IPS-18c (cell line): Measurements from ENCODE around the gene TACC2.
"Not testable (repeated sequence)": the region's sequence is repeated elsewhere in the genome, so short reads cannot be mapped to it uniquely, and the experiment has no call there.

ENCODE experiments used
- H3K4me3 ChIP-seq: 2 replicates; pipeline ENCODE4 v1.7.0; 2013; ENCODE audit warnings: low read depth, mild to moderate bottlenecking, low read length, moderate library complexity; ENCODE audit not compliant: insufficient read depth
- H3K9me3 ChIP-seq: one replicate; pipeline ENCODE4 v1.6.1; 2013; ENCODE audit warnings: mild to moderate bottlenecking, low read length, moderate library complexity; ENCODE audit not compliant: control insufficient read depth, insufficient read depth

The TACC2 gene

DNA sequence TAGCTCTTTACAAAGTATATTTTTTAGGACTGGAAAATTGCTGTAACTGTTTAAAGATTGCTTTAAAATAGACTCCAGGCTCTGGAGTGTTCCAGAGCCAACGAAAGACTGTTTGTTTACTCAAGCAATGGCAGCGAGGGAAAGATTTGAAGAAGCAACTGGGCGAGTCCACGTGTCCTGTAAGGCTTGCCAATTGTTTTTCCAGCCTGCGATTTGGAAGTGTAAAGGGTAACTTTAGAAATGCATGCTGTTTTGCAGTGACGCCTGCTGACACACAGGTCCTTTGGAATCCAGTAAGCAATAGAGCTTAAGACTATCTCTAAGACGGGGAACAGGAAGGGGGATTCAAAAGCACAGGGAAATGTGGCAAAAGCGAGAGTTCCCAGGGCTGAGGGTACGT is 55.8 kb downstream of the TACC2 start:
- no peak overlapping the region for H3K4me3 ChIP-seq
- H3K9me3 ChIP-seq, result no peaks in the 10 kb centered on the region

DNA sequence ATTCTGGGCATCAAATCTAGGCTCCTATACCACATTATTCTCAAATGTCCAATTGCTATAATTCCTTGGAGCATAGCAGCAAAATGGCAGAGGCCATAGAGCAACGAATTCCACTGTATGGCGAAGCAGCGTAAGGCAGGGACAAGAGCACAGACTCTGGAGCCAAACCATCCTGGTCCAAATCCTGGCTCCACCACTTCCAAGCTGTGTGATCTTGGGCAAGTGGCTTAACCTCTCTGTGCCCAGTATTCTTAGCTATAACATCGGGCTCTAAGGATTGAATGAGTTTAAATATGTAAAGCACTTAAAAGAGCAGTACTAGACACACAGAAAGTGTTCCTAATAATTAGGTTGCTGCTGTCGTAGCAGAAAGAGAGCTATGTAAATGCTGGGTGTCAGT is 56.2 kb downstream of the TACC2 start:
- Histone ChIP-seq H3K9me3 (no peaks in the 10 kb centered on the region), H3K4me3 (no peak overlapping the region)

GRCh38 chr10:122047560-122047959 is 58.6 kb downstream of the TACC2 start:
- H3K4me3 ChIP-seq, result no peak overlapping the region

GRCh38 chr10:122049076-122049475 is 60.1 kb downstream of the TACC2 start:
- Histone ChIP-seq H3K9me3 (no peaks in the 10 kb centered on the region), H3K4me3 (no peak overlapping the region)

More at GRCh38 chr10:122047560-122047959, 58.6 kb downstream of the TACC2 start:
- no peaks in the 10 kb centered on the region for H3K9me3 ChIP-seq

DNA sequence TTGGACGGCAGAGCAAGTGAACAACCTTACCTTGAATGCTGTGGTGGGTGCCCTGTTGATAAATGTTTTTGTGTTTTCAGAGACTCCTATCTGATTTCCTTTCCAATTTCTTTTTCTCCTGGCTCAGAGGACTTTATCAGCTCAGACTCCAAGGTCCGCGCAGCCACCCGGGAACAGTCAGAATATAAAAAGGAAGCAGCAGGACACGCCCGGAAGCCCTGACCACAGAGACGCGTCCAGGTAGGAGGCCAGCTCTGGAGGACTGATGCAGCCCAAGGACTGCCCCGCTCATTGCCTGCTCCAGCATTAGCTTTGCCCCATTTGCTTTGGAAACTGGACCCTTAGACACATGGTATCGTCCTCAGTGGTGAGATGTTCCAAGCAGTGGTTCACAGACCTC is 61.3 kb downstream of the TACC2 start:
- H3K4me3 ChIP-seq, result no peak overlapping the region
- H3K9me3 ChIP-seq, result no peaks in the 10 kb centered on the region

DNA sequence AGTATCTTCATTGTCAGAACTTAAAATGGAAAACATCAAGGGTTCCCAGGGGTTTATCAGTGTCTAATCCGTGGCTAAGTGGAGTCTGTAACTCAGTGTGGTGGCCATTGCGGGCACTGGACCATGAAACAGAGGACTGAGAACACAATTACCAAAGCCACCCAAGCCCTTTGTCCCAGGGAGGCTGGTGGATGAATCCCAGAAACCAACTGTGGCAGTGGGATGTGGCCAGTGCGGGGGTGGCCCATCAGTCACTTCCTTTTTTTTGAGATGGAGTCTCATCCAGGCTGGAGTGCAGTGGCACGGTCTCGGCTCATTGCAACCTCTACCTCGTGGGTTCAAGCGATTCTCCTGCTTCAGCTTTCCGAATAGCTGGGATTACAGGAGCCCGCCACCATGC is 61.8 kb downstream of the TACC2 start:
- no peaks in the 10 kb centered on the region for H3K9me3 ChIP-seq
- no peak overlapping the region for H3K4me3 ChIP-seq

DNA sequence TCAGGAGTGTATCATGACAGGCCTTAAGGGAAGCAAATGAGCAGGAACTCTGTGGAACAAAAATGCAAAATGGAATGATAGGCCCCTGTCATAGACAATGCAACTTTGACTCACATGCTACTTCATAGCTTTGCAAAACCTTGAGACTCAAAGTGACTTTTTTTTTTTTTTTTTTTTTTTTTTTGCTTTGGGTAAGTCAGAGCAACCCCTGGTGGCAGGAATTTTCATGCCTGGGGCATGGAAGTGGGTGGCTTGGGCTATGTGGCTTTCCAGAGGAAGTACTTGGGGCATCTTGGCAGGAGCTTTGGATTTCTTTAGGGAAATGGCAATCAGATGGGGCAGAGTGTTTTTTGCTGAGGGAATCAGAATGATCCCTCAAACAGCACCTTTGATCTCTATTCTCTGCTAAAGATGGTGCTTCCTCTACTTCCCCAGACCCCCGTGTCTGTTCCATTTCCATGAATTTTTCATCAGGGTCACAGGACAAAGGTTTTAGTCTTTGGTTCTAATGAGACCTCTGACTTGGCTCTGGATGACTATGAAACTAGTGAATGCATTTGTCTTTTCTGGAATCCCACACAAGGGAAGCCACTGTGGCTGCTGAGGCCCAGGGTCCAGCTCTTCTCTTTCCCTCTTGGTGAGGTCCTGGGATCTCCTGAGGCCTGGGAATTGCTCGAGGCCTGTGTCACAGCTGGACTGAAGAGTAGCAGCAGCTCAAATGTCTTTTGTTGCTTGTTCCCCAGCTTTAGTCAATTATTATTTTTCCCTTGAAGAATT is 62.8 kb downstream of the TACC2 start:
- H3K4me3 ChIP-seq, result no peak overlapping the region
- H3K9me3 ChIP-seq, result no peaks in the 10 kb centered on the region

DNA sequence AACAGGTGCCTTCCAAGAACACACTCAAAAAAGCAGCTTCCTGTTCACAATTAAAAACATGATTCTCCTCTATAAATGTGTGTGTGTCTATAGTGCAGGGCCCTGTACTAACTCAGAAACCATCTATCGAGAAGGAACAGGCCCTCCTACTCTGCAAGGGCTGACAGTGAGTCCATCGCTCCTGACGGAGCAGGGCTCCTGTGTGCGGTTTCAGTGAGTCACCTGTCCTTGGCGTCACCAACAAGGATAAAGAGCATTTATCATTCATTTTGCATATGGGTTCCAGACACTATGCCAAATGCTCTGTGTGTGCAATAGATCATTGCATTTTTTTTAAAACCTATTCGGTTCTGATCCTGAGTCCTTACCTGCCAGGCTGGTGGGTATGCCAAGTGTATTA is 63.7 kb downstream of the TACC2 start:
- Histone ChIP-seq H3K4me3 (no peak overlapping the region), H3K9me3 (no peaks in the 10 kb centered on the region)

GRCh38 chr10:122053314-122053713 is 64.4 kb downstream of the TACC2 start:
- no peaks in the 10 kb centered on the region for H3K9me3 ChIP-seq
- no peak overlapping the region for H3K4me3 ChIP-seq

DNA sequence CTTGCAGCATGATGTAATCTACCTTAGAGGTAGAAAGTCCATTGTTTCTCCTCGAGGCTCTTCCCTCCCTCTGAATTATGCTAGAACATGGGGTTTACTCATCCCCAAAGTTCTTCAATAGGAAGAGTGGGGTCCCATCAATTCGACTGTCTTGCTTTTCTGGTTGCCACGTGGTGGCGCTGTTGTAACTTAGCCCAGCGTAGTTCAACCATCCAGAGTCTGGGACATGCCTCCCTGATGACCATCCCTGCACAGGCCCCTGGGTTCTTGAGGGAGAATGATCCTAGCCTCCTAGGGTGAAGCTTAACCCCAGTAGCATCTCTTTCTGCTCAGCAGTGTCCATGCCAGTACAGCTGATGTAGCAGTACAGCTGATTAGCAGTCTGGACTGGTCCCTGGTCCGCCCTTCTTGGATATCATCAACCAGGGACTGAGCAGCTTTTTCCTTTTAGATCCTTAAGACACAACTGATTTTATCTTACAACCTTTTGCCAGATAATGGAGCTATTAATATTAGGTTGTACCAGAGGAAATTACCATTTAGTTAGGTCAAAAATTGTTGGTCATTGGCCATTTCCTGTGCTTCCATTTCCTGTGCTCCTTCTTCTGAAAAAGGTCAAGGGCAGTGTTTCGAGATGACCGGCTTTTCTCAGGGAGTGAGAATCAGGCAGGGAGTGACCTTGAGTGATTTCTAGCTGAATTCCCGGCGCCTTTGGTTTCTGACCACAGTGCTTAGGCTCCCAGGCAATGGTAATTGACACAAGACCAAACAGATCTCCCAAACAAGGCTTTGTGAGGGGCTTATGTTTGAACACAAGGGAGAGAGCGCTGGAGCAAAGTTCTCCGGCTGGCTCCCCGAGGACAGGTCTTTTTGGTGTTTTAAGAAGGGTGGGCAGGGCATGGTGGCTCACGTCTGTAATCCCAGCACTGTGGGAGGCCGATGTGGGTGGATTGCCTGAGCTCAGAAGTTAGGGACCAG is 65.4 kb downstream of the TACC2 start:
- H3K9me3 ChIP-seq, result no peaks in the 10 kb centered on the region
- no peak overlapping the region for H3K4me3 ChIP-seq

GRCh38 chr10:122055252-122055651 is 66.3 kb downstream of the TACC2 start:
- Histone ChIP-seq H3K4me3 (no peak overlapping the region), H3K9me3 (no peaks in the 10 kb centered on the region)

GRCh38 chr10:122056431-122057094 is 67.6 kb downstream of the TACC2 start:
- Histone ChIP-seq H3K9me3 (no peaks in the 10 kb centered on the region), H3K4me3 (no peak overlapping the region)

DNA sequence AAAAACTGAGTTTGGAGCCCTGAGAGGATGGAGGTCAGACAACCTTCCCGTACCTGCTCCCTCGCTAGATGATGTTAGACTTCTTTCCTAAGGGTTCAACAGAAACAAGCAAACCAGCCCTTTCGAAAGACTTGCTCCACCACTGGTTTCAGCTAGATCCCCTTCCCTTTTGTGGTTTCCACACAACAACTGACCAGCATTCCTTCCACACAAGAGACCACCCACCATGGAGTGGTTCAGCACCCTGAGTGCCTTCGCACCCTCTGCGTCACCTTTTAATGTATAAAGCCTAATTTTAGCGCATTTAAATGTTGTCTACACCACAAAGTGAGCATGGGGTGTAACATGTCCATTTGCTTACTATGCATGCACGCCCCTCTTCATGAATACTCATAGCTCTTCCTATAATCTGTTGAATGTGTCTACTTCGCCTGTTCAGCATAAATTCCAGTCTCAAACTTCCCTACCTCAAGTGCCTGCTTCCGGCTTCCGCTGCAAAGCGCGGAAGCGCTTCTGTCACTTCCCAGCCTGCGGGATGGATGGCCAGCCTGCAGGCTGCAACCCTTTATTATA is 69.0 kb downstream of the TACC2 start:
- H3K4me3 ChIP-seq, result no peak overlapping the region
- H3K9me3 ChIP-seq, result no peaks in the 10 kb centered on the region

DNA sequence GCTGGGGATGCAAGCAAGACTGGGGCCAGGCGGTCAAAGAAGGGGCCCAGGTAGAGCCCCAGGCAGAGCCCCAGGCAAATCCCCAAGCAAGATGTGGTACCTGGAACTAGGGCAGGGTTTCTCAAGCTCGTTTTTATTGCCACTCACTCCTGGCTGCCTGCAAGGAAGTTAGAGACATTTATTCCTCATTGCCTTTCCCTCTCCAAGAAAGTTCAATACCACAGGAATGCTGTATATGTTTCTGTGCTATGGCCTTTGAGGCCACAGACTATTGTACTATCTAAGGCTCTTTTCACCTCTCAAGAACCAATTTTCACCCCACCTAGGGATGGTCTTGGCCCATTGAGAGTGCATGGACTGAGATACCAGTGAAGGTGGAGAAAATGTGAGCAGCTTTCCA is 71.3 kb downstream of the TACC2 start:
- no peak overlapping the region for H3K4me3 ChIP-seq
- H3K9me3 ChIP-seq, result no peaks in the 10 kb centered on the region

DNA sequence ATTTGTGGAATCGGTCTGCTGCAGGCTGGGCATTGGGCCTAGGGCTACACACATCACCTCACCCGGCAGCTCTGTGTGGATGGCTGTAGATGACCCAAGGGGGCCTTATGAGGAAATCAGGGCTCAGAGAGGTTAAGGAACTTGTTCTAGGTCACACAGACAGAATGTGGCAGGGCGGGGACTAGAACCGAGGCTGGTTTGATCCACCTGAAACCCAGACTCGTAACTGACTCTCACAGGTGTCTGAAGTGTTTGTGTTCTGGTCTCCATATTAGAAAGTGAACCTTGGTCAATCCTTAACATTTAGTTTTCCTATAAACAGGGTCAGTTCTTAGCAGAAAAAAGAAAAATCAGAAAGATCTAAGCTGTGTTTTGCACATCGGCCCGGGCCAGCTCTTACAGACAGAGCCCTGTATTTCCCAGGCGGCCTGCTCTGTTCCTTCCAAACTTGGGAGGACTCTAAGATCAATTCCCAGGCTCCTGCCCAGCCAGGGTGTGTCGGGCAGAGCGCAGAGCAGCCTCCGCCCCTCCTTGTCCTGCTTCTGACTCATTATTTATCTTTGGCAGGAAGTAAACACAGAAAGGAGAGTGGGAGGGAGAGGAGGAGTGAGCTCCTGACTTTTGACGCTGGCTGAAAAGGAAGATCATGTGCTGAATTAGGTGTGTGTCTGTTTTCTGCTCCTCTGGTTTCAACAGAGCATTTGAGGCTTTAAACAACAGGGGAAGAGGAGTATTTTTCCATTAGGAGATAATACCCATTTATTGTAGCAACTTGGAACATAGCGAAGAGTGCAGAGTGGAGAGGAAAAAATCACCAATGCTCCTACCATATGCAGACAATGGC is 74.1 kb downstream of the TACC2 start:
- Histone ChIP-seq H3K9me3 (no peaks in the 10 kb centered on the region), H3K4me3 (no peak overlapping the region)

- H3K9me3 ChIP-seq, result not testable (repeated sequence)
Measured at GRCh38 chr10:122066337-122066939, 77.5 kb downstream of the TACC2 start.

More at GRCh38 chr10:122066337-122066939, 77.5 kb downstream of the TACC2 start:
- not testable (repeated sequence) for H3K4me3 ChIP-seq
